Activated T-helper 1 cell treated with anti-CD3 and anti-CD28 coated beads, Interleukin-12 subunit alpha, Interleukin-12 subunit beta, Interleukin-2, Interleukin-4 antibody, amounts not matched to agents 30 ng/mL and 10 ng/mL and 1 ng/mL, durations not matched to agents 14 hours and 24 hours and 36 hours (primary cell): ENCODE measurements around the gene SIGLECL1. TPM values are rescaled to one million over a fixed set of nuclear protein-coding genes. Genes with fewer than 3 reads are reported as not detected.
"Not testable (repeated sequence)": the region's sequence is repeated elsewhere in the genome, so short reads cannot be mapped to it uniquely, and the experiment has no call there.

Experiments used
- DNase-seq: peaks from one replicate; pipeline ENCODE4 v3.0.0; 2021; ENCODE audit warnings: low spot score
- H3K27ac Mint-ChIP-seq: one replicate; pipeline ENCODE4 v1.8.0; 2021; ENCODE audit warnings: mild to moderate bottlenecking, mixed read lengths
- H3K27me3 Mint-ChIP-seq: one replicate; pipeline ENCODE4 v1.8.0; 2022; ENCODE audit warnings: mild to moderate bottlenecking, moderate library complexity, mixed read lengths; ENCODE audit not compliant: insufficient read depth
- H3K36me3 Mint-ChIP-seq: one replicate; pipeline ENCODE4 v1.8.0; 2021; ENCODE audit warnings: low read depth, mixed read lengths
- H3K4me1 Mint-ChIP-seq: one replicate; pipeline ENCODE4 v1.8.0; 2021; ENCODE audit warnings: low read depth, mixed read lengths
- H3K4me3 Mint-ChIP-seq: one replicate; pipeline ENCODE4 v1.8.0; 2021; ENCODE audit warnings: mild to moderate bottlenecking, moderate library complexity, mixed read lengths
- H3K9me3 Mint-ChIP-seq: one replicate; pipeline ENCODE4 v1.8.0; 2021; ENCODE audit warnings: mixed read lengths
- intact Hi-C: fragments of 100-400 bp; cut with micrococcal nuclease; formaldehyde crosslinking; loops from one replicate; pipeline ENCODE4 v1.15.1; 2024
- total RNA-seq: library from RNA; stranded (reverse); gene quantifications from 2 replicates; pipeline ENCODE4 v1.2.3, GENCODE V29; 2022

The SIGLECL1 gene
- total RNA-seq = not detected in 2 replicates

DNA sequence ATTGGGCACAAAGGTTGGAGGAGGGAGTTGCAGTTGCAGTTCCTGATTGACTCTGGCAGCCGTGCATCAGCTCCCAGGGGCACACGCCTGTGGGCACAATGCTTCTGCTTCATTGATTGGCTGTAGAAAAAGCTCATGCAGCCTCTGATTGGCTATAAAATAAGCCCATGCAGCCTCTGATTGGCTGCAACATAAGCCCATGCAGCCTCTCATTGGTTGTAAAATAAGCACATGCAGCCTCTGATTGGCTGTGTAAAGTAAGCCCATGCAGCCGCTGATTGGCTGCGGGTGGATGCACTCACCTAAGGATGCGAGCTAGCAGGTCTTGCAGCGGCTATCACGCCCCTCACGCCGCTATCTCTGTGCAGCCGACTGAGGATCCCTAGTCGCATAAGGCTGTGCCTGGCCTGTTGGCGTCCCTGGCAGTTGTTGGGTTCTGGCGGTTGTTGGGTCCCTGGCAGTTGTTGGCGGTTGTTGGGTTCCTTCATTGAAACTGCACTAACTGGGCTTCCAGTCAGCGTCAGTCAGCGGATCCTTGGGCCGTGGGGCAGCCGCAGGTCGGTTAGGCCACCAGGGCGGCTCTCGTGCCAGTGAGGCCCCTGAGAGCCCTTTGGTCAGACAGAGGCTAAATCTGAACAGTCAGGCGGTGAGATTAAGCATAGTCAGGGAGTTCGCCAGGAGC lies at the start of gene SIGLECL1:
SIGLECL1 (plus strand) TSS at position 295 of the 682 bp plus-strand sequence. CDS start 12,993 bp downstream, outside the sequence.
- Mint-ChIP-seq H3K9me3 (no peaks in the 10 kb centered on the region), H3K4me1 (peaks cover 49% of the 10 kb centered on the region), H3K27me3 (no peaks in the 10 kb centered on the region), H3K27ac (no peak within 1 kb of the TSS), H3K4me3 (no peak within 1 kb of the TSS), H3K36me3 (peaks cover 1% of the 10 kb centered on the region)
- intact Hi-C loops = no loop called here
- DNase-seq = no peak

DNA sequence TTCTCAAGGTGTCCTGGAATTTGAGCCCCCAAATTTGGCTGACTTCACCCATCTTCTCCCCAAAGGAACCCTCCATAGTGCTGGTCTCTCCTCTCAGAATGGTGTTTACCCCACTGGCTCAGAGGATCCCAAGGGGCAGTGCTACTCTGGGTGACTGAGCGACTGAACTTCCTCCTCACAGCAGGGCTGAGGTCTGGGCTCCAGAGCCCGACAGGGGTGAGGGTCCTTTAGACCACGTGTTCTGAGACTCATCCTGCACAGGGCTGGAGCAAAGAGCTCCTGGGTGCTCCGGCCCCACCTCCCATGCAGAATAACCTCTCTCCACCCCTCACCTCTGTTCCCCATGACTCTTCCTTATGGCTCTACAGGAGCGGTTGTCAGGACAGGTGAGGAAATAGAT lies 49.2 kb upstream of the SIGLECL1 start:
- H3K4me3 Mint-ChIP-seq = no peak overlapping the region
- DNase-seq = no peak
- no peaks in the 10 kb centered on the region for H3K36me3 Mint-ChIP-seq
- H3K4me1 Mint-ChIP-seq = no peaks in the 10 kb centered on the region
- intact Hi-C loops = no loop called here
- H3K9me3 Mint-ChIP-seq = no peaks in the 10 kb centered on the region
- H3K27me3 Mint-ChIP-seq = peaks cover 12% of the 10 kb centered on the region
- no peak overlapping the region for H3K27ac Mint-ChIP-seq

DNA sequence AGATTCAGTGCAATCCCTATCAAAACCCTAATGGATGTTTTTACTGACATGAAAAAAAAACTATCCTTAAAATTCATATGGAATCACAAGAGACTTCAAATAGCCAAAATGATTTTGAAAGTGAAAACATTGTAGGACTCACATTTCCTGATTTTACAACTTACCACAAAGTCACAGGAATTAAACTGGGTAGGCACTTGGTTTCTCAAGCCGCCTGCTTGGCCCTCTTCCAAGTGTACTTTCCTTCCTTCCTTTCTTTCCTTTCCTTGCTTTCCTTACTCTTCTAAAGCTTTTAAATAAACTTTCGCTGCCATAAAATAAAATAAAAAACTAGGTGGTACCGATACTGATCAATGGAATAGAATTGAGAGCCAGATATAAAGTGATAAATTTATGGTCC lies 47.0 kb upstream of the SIGLECL1 start:
- peaks cover 14% of the 10 kb centered on the region for H3K27me3 Mint-ChIP-seq
- no peaks in the 10 kb centered on the region for H3K36me3 Mint-ChIP-seq
- no peak overlapping the region for H3K4me3 Mint-ChIP-seq
- H3K27ac Mint-ChIP-seq = no peak overlapping the region
- no peaks in the 10 kb centered on the region for H3K4me1 Mint-ChIP-seq
- no peak for DNase-seq
- intact Hi-C loops = no loop called here
- no peaks in the 10 kb centered on the region for H3K9me3 Mint-ChIP-seq

DNA sequence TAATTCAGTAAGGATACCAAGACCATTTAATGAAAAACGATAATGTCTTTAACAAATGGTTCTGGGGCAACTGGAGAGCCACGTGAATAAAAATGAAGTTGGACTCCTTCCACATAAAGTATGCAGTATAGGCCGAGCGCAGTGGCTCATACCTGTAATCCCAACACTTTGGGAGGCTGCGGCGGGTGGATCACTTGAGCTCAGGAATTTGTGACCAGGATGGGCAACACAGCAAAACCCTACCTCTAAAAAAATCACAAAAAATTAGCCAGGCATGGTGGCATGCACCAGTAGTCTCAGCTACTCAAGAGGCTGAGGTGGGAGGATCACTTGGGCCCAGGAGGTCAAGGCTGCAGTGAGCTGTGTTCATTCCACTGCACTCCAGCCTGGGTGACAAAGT lies 46.6 kb upstream of the SIGLECL1 start:
- no peaks in the 10 kb centered on the region for H3K4me1 Mint-ChIP-seq
- peaks cover 14% of the 10 kb centered on the region for H3K27me3 Mint-ChIP-seq
- H3K9me3 Mint-ChIP-seq = no peaks in the 10 kb centered on the region

DNA sequence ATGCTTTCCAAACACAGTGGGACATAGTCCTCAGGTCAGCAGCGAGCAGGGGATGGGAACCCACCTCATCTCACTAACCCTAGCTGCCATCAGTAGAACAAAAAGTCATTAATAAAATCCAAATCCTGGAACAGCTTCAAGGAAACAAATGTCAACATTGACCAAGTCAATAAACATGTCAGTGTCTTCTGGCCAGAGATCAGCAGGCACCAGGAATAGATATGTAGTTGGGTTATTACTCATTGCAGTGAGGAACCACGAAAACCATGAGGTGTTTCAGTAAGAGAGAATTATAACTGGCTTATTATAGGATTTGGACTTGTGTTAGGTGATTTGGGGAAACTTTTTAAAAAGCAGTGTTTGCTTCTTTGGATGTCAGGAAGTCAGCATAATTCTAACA lies 43.1 kb upstream of the SIGLECL1 start:
- Mint-ChIP-seq H3K27ac (no peak overlapping the region), H3K9me3 (no peaks in the 10 kb centered on the region), H3K4me1 (peaks cover 5% of the 10 kb centered on the region), H3K4me3 (no peak overlapping the region), H3K27me3 (peaks cover 11% of the 10 kb centered on the region), H3K36me3 (no peaks in the 10 kb centered on the region)
- DNase-seq = no peak
- intact Hi-C loops = no loop called here

More for the DNA sequence above, 46.6 kb upstream of the SIGLECL1 start:
- H3K4me3 Mint-ChIP-seq = no peak overlapping the region
- H3K27ac Mint-ChIP-seq = no peak overlapping the region
- H3K36me3 Mint-ChIP-seq = no peaks in the 10 kb centered on the region
- intact Hi-C loops = no loop called here
- no peak for DNase-seq

DNA sequence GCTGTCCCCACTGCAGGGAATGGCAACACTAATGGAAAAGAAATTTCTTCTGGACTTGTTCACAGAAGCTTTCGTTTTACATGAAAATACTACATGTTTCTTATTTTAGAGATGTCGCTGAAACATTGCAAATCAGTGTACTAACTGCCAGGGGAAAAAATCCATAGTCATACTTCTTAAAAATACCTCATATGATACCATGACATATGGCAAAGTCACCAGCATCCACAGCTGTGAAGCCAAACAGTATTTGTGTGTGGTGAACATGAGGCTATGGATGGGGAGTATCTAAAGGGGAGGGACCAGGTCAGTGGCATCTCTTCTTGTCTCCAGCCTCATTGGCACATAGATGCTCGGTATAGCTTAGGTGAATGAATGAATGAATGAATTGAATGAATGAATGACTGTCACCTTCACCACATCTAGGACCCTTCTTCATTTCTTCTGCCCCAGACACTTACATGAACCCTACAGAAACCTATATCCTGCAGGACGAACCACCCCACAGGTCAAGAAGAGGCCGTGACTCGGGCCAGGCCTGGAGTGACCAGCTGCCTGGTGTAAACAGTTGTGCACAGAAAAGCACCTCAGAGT lies 40.6 kb upstream of the SIGLECL1 start:
- no peak for DNase-seq
- H3K27me3 Mint-ChIP-seq = peaks cover 11% of the 10 kb centered on the region
- H3K9me3 Mint-ChIP-seq = no peaks in the 10 kb centered on the region
- H3K27ac Mint-ChIP-seq = no peak overlapping the region
- no peaks in the 10 kb centered on the region for H3K36me3 Mint-ChIP-seq
- intact Hi-C loops = no loop called here
- H3K4me1 Mint-ChIP-seq = peaks cover 5% of the 10 kb centered on the region
- no peak overlapping the region for H3K4me3 Mint-ChIP-seq

DNA sequence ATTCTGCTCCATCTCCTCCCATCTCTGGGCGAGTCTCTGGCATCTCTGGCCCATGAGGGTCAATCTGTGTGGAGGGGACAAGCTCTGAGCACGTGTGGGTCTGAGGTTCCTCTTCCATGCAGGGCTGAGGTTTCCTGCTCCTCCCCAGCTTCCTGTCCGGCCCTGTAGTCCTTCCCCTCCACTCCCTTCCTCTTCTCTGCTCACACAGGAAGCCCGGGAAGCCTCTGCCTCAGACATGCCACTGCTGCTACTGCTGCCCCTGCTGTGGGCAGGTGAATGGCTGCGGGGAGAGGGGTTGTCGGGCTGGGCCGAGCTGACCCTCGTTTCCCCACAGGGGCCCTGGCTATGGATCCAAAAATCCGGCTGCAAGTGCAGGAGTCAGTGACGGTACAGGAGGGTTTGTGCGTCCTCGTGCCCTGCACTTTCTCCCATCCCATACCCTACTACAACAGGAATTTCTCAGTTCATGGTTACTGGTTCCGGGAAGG lies 40.0 kb upstream of the SIGLECL1 start:
- H3K36me3 Mint-ChIP-seq = not testable (repeated sequence)

DNA sequence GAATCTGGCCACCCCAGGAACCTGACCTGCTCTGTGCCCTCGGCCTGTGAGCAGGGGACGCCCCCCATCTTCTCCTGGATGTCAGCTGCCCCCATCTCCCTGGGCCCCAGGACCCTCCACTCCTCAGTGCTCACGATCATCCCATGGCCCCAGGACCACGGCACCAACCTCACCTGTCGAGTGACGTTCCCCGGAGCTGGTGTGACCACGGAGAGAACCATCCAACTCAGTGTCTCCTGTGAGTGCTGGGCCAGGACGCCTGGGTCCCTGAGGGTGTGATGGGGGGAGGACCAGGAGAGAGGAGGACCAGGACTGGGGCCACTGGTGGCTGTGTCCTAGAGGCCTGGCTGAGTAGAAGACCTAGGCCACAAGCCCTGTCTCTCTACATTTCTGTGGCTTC lies 39.0 kb upstream of the SIGLECL1 start:
- peaks cover 5% of the 10 kb centered on the region for H3K4me1 Mint-ChIP-seq
- intact Hi-C loops = no loop called here
- no peak overlapping the region for H3K4me3 Mint-ChIP-seq
- H3K27ac Mint-ChIP-seq = no peak overlapping the region
- no peaks in the 10 kb centered on the region for H3K9me3 Mint-ChIP-seq
- no peak for DNase-seq
- H3K36me3 Mint-ChIP-seq = no peaks in the 10 kb centered on the region
- H3K27me3 Mint-ChIP-seq = peaks cover 6% of the 10 kb centered on the region

More for the DNA sequence above, 40.0 kb upstream of the SIGLECL1 start:
- intact Hi-C loops, H3K4me3 Mint-ChIP-seq, DNase-seq, H3K9me3 Mint-ChIP-seq, H3K27me3 Mint-ChIP-seq, H3K4me1 Mint-ChIP-seq, H3K27ac Mint-ChIP-seq: not testable (repeated sequence)

DNA sequence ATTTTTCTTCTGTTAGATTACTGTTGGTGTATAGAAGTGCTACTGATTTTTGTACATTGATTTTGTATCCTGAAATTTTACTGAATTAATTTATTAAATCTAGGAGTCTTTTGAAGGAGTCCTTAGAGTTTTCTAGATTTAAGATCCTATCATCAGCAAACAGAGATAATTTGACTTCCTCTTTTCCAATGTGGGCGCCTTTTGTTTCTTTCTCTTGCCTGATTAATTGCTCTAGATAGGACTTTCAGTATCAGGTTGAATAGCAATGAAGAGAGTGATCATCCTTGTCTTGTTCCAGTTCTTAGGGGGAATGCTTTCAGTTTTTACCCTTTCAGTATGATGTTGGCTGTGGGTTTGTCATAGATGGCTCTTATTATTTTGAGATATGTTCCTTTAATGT lies 31.6 kb upstream of the SIGLECL1 start:
- H3K9me3 Mint-ChIP-seq = no peaks in the 10 kb centered on the region
- H3K27ac Mint-ChIP-seq = no peak overlapping the region
- H3K4me1 Mint-ChIP-seq = peaks cover 9% of the 10 kb centered on the region
- no peak for DNase-seq
- peaks cover 12% of the 10 kb centered on the region for H3K27me3 Mint-ChIP-seq
- intact Hi-C loops = no loop called here
- H3K4me3 Mint-ChIP-seq = no peak overlapping the region
- H3K36me3 Mint-ChIP-seq = no peaks in the 10 kb centered on the region

DNA sequence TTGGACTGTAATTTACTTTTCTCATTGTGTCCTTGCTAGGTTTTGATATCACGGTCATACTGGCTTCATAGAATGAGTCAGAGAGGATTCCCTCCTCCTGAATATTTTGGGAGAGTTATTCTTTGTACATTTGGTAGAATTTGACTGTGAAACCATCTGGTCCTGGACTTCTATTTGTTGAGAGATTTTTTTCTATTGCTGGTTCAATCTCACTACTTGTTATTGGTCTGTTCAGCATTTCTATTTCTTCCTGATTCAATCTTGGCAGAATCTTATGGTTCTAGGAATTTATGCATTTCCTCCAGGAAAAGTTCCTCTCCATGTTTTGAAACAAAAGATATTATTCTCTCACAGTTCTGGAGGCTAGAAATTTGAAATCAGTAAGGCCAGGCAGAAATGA lies 30.9 kb upstream of the SIGLECL1 start:
- Mint-ChIP-seq H3K27me3 (peaks cover 12% of the 10 kb centered on the region), H3K4me1 (peaks cover 13% of the 10 kb centered on the region), H3K36me3 (no peaks in the 10 kb centered on the region), H3K9me3 (no peaks in the 10 kb centered on the region), H3K4me3 (no peak overlapping the region), H3K27ac (no peak overlapping the region)
- intact Hi-C loops = no loop called here
- no peak for DNase-seq

DNA sequence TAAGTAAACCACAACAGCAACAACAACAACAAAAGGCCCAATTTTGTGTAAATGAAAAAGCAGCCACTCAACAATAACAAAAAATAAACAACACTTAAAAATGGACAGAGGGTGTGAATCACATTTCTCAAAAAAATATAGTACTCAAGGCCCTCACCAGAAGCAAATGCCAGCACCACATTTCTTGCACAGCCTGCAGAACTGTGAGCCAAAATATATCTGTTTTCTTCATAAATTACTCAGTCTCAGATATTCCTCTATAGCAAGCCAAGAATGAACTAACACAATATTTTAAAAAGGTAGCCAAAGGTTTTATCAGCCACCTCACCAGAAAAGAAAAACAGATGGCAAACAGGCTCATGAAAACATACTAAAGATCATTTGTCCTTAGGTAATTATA lies 29.9 kb upstream of the SIGLECL1 start:
- Mint-ChIP-seq H3K9me3 (no peaks in the 10 kb centered on the region), H3K27me3 (peaks cover 16% of the 10 kb centered on the region), H3K4me1 (peaks cover 21% of the 10 kb centered on the region), H3K36me3 (no peaks in the 10 kb centered on the region), H3K27ac (no peak overlapping the region), H3K4me3 (no peak overlapping the region)
- intact Hi-C loops = no loop called here
- DNase-seq = no peak

DNA sequence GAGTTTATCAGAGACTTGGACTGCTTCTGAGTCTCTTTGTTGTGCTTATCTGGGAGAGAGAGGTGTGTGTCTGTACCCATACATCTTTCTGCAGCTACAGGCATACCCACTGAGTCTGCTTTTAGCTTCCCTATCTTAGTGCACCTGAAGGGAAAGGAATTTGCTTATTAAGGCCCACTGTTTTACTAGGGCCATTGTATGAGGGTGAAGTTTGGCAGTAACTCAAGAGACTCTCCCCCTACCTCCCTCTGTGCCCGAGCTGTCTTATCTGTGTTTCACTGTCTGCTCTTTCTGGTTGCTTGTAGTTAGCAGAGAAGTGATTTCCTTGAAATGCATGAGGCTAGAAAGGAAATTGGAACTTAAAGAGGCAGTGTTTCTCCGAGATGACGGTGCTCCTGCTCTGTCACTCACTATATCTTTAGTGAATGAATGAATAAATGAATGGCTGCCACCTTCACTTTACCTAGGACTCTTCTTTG lies 26.7 kb upstream of the SIGLECL1 start:
- Mint-ChIP-seq H3K36me3 (no peaks in the 10 kb centered on the region), H3K27ac (peak overlapping the region; percentile 19), H3K4me1 (peaks cover 22% of the 10 kb centered on the region), H3K4me3 (peak overlapping the region; percentile 16), H3K27me3 (peaks cover 19% of the 10 kb centered on the region), H3K9me3 (no peaks in the 10 kb centered on the region)
- DNase-seq = no peak
- intact Hi-C loops = no loop called here

DNA sequence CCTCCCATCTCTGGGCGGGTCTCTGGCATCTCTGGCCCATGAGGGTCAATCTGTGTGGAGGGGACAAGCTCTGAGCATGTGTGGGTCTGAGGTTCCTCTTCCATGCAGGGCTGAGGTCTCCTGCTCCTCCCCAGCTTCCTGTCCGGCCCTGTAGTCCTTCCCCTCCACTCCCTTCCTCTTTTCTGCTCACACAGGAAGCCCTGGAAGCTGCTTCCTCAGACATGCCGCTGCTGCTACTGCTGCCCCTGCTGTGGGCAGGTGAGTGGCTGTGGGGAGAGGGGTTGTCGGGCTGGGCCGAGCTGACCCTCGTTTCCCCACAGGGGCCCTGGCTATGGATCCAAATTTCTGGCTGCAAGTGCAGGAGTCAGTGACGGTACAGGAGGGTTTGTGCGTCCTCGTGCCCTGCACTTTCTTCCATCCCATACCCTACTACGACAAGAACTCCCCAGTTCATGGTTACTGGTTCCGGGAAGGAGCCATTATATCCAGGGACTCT lies 25.9 kb upstream of the SIGLECL1 start, which contains the start of gene CD33:
CD33 (plus strand) TSS at position 183 of the 496 bp plus-strand sequence; CDS start at position 222, 39 bp downstream.
- peak within 1 kb of the TSS; percentile 19 for H3K27ac Mint-ChIP-seq
- H3K4me1 Mint-ChIP-seq = peaks cover 22% of the 10 kb centered on the region
- H3K36me3 Mint-ChIP-seq, H3K9me3 Mint-ChIP-seq, DNase-seq, intact Hi-C loops: not testable (repeated sequence)
- H3K27me3 Mint-ChIP-seq = peaks cover 15% of the 10 kb centered on the region
- peak within 1 kb of the TSS; percentile 65 for H3K4me3 Mint-ChIP-seq
